ENCODE measurements around the gene PIP5K1C.

GRCh38 chr19:3605770-3606169 lies 94.5 kb downstream of the PIP5K1C start:
- TF ChIP-seq CTCF (IDR thresholded peaks at IDR 0.05): no peak
- TF ChIP-seq POLR2A (IDR thresholded peaks at IDR 0.05): no peak

Data from esophagus squamous epithelium (tissue), 4 donors.